MM.1S (cell line): ENCODE data around the gene SLC25A48.

ENCODE experiments used
- CTCF ChIP-seq: fragments of 300-600 bp; sonication (generic); IDR thresholded peaks from 2 replicates; pipeline ENCODE4 v1.5.1; 2016; ENCODE audit warnings: antibody characterized with exemption, low read length, mixed read lengths
- EZH2 ChIP-seq: fragments of 300-600 bp; sonication (generic); optimal IDR thresholded peaks from 2 replicates; pipeline ENCODE3; 2017; ENCODE audit warnings: low read depth, mild to moderate bottlenecking, antibody characterized with exemption, low read length, mixed read lengths
- EZH2phosphoT487 ChIP-seq: fragments of 300-600 bp; sonication (generic); IDR thresholded peaks from 2 replicates; pipeline ENCODE4 v1.6.1; 2018; ENCODE audit warnings: antibody characterized with exemption, low read length

DNA sequence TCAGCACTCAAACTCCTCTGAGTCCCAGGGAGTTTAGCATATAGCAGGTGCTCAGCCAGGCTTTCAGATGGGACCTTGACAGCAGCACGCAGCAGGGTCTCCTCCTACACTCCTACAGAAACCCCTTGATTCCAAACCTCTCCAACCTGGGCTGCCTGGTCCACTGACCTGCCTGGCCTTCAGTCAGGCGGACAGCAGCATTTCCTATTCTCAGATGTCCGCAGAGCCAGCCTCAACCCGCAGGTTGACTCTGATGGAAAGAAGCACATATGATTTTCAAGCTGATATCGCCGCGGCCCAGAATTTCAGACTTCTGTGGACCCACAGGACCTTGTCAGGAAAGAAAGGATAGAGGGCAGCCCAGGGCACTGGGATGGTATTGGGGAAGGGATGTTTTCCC, 5.3 kb upstream of the SLC25A48 start:
- TF ChIP-seq EZH2 (no peak), CTCF (no peak), EZH2phosphoT487 (no peak)
